Adrenal gland (tissue), 5 donors: ENCODE measurements around the gene DLK1.

Experiments used
- CTCF ChIP-seq, 6 experiments: fragments of 450-650 bp in 4 of 6; fragments of 200-600 bp in 2 of 6; sonication (generic) in 1 of 6; IDR thresholded peaks; 1 replicate in 5 of 6; 2 replicates in 1 of 6; pipeline versions ENCODE4 v1.5.1 to v1.8.0; 2016 to 2021; ENCODE audit warnings: antibody characterized with exemption in 6 of 6, mild to moderate bottlenecking in 2 of 6, moderate library complexity in 1 of 6
- POLR2A ChIP-seq, 2 donors: fragments of 450-650 bp; IDR thresholded peaks; one replicate each; pipeline ENCODE4 v1.6.1; 2017; ENCODE audit warnings: antibody characterized with exemption in 2 of 2, mild to moderate bottlenecking in 2 of 2, moderate library complexity in 1 of 2
- donor health status: DM: no; HTN: no; CAD: no.

GRCh38 chr14:100748403-100748802 lies 21.7 kb downstream of the DLK1 start:
- no peak for TF ChIP-seq CTCF (IDR thresholded peaks at IDR 0.05)
- no peak for TF ChIP-seq POLR2A (IDR thresholded peaks at IDR 0.05)
